GM12873 (cell line): ENCODE results near the gene SLC7A14.

Source experiments
- CTCF ChIP-seq: IDR thresholded peaks from 2 replicates; pipeline ENCODE4 v1.5.1; 2012; ENCODE audit warnings: low read depth, mild to moderate bottlenecking, moderate library complexity, low read length, control low read depth; ENCODE audit not compliant: insufficient read depth; ENCODE audit errors: missing control alignments

SLC7A14 gene

GRCh38 chr3:170496868-170497140 lies 89.1 kb downstream of the SLC7A14 start:
- TF ChIP-seq CTCF, result no peak

GRCh38 chr3:170496026-170496867 lies 89.6 kb downstream of the SLC7A14 start:
- no peak for TF ChIP-seq CTCF

- TF ChIP-seq CTCF, result no peak
Measured at GRCh38 chr3:170494766-170495165, 91.1 kb downstream of the SLC7A14 start.

- no peak for TF ChIP-seq CTCF
Measured at GRCh38 chr3:170493712-170494182, 92.1 kb downstream of the SLC7A14 start.

- TF ChIP-seq CTCF, result no peak
Measured at GRCh38 chr3:170491901-170492300, 94.0 kb downstream of the SLC7A14 start.

- no peak for TF ChIP-seq CTCF
Measured at GRCh38 chr3:170490828-170491560, 94.9 kb downstream of the SLC7A14 start.

GRCh38 chr3:170488802-170489201 lies 97.1 kb downstream of the SLC7A14 start:
- no peak for TF ChIP-seq CTCF
